SK-N-MC (cell line): Measurements from ENCODE around the gene ATAD3A.

ENCODE experiments used
- EZH2 ChIP-seq: fragments of 200-600 bp; sonication (generic); IDR thresholded peaks from one replicate; pipeline ENCODE4 v1.6.1; 2017; ENCODE audit warnings: antibody characterized with exemption
- POLR2AphosphoS5 ChIP-seq: IDR thresholded peaks from 2 replicates; pipeline ENCODE4 v1.6.1; 2012; ENCODE audit warnings: mild to moderate bottlenecking, low read depth, low read length, borderline replicate concordance

GRCh38 chr1:1482856-1483255 lies 29.1 kb upstream of the ATAD3A start:
- TF ChIP-seq EZH2 (no peak), POLR2AphosphoS5 (no peak)
